Breast epithelium (tissue), 4 donors: ENCODE results near the gene PLA2G5. TPM values are rescaled to one million over a fixed set of nuclear protein-coding genes. Genes with fewer than 3 reads are reported as not detected.
"Not testable (repeated sequence)": the region's sequence is repeated elsewhere in the genome, so short reads cannot be mapped to it uniquely, and the experiment has no call there.

ENCODE experiments used
- DNase-seq, 2 donors: peaks; one replicate each; pipeline ENCODE4 v3.0.0-alpha.2; 2019; ENCODE audit warnings: low spot score in 2 of 2
- H3K27ac ChIP-seq, 2 donors: fragments of 200-600 bp; sonication (generic) in 1 of 2; one replicate each; pipeline ENCODE4 v1.5.1; 2016 to 2019; ENCODE audit warnings: mild to moderate bottlenecking in 1 of 2
- H3K27me3 ChIP-seq, 2 donors: fragments of 200-600 bp; sonication (generic) in 1 of 2; one replicate each; pipeline versions ENCODE4 v1.5.1 to v1.6.0; 2017 to 2019; ENCODE audit warnings: control low read depth in 1 of 2, mild to moderate bottlenecking in 1 of 2
- H3K36me3 ChIP-seq: fragments of 200-600 bp; one replicate; pipeline ENCODE4 v1.5.1; 2019
- H3K4me1 ChIP-seq, 2 donors: fragments of 200-600 bp; sonication (generic); one replicate each; pipeline ENCODE4 v1.5.1; 2016 to 2019; ENCODE audit warnings: control low read depth in 1 of 2
- H3K4me3 ChIP-seq, 3 donors: fragments of 200-600 bp; sonication (generic); 1 replicate in 2 of 3; 2 replicates in 1 of 3; pipeline ENCODE4 v1.5.1; 2016 to 2019; ENCODE audit warnings: mild to moderate bottlenecking in 3 of 3, moderate library complexity in 2 of 3
- H3K9me3 ChIP-seq, 2 donors: fragments of 200-600 bp; sonication (generic) in 1 of 2; one replicate each; pipeline ENCODE4 v1.5.1; 2016 to 2019; ENCODE audit warnings: control low read depth in 1 of 2
- CTCF ChIP-seq, 3 donors: fragments of 450-650 bp; IDR thresholded peaks; one replicate each; pipeline ENCODE4 v1.5.1; 2016 to 2017; ENCODE audit warnings: antibody characterized with exemption in 3 of 3, mild to moderate bottlenecking in 3 of 3, moderate library complexity in 3 of 3
- POLR2A ChIP-seq: fragments of 450-650 bp; IDR thresholded peaks from one replicate; pipeline ENCODE4 v1.6.1; 2016; ENCODE audit warnings: antibody characterized with exemption, mild to moderate bottlenecking, moderate library complexity
- POLR2AphosphoS5 ChIP-seq, 3 donors: sonication (generic); formaldehyde crosslinking; IDR thresholded peaks; one replicate each; pipeline ENCODE4 v1.6.1; 2017; ENCODE audit warnings: antibody characterized with exemption in 3 of 3
- intact Hi-C: fragments of 100-400 bp; cut with DNase I; formaldehyde crosslinking; loops from one replicate; pipeline ENCODE4 v1.15.1; 2023; ENCODE audit warnings: low total_unique reads
- total RNA-seq, 3 donors: library from RNA; depleted of rRNA; stranded (reverse); fragments of >200 nt; gene quantifications; one replicate each; pipeline ENCODE4 v1.1.0, GENCODE V29; 2016

The PLA2G5 gene
- total RNA-seq, result 1 to 10 TPM in 2 of 3 donors, under 1 TPM in 1; 0.88 to 9.4 (median 1.3) TPM

GRCh38 chr1:20069874-20070273 is at the start of gene PLA2G5:
PLA2G5 (plus strand) TSS chr1:20070194; CDS start chr1:20084831, 14,637 bp downstream.
- Histone ChIP-seq H3K4me3 (peak within 1 kb of the TSS in 2 of 3 donors; percentile 16 to 46), H3K27me3 (no peaks in the 10 kb centered on the region), H3K27ac (peak within 1 kb of the TSS in 1 of 2 donors; percentile 69), H3K9me3 (no peaks in the 10 kb centered on the region), H3K36me3 (no peaks in the 10 kb centered on the region), H3K4me1 (no peaks in the 10 kb centered on the region)
- intact Hi-C loops, result no loop called here
- DNase-seq, result no peak
- no peak for TF ChIP-seq POLR2AphosphoS5 (IDR thresholded peaks at IDR 0.05)
- no peak for TF ChIP-seq POLR2A
- TF ChIP-seq CTCF (IDR thresholded peaks at IDR 0.05), result no peak

- no peak for TF ChIP-seq CTCF (IDR thresholded peaks at IDR 0.05)
- no peak for TF ChIP-seq POLR2AphosphoS5 (IDR thresholded peaks at IDR 0.05)
- no peak for TF ChIP-seq POLR2A
- intact Hi-C loops, result no loop called here
- Histone ChIP-seq H3K36me3 (no peaks in the 10 kb centered on the region), H3K27me3 (no peaks in the 10 kb centered on the region), H3K4me1 (no peaks in the 10 kb centered on the region), H3K4me3 (no peak overlapping the region), H3K27ac (no peak overlapping the region), H3K9me3 (peaks cover 0 to 3% of the 10 kb centered on the region in 2 donors)
- DNase-seq, result no peak
Measured at GRCh38 chr1:20028125-20028524, 41.9 kb upstream of the PLA2G5 start.

- Histone ChIP-seq H3K36me3 (no peaks in the 10 kb centered on the region), H3K4me1 (no peaks in the 10 kb centered on the region), H3K4me3 (peak overlapping the region in 1 of 3 donors; percentile 1), H3K27ac (no peak overlapping the region), H3K27me3 (no peaks in the 10 kb centered on the region), H3K9me3 (peaks cover 0 to under 1% of the 10 kb centered on the region in 2 donors)
- DNase-seq, result no peak
- intact Hi-C loops, result no loop called here
- TF ChIP-seq CTCF (IDR thresholded peaks at IDR 0.05), result no peak
- no peak for TF ChIP-seq POLR2A
- TF ChIP-seq POLR2AphosphoS5 (IDR thresholded peaks at IDR 0.05), result no peak
Measured at GRCh38 chr1:20028726-20029125, 41.3 kb upstream of the PLA2G5 start.

GRCh38 chr1:20029178-20029912 is 40.6 kb upstream of the PLA2G5 start:
- H3K4me1 ChIP-seq, result no peaks in the 10 kb centered on the region
- H3K27ac ChIP-seq, result no peak overlapping the region
- no peaks in the 10 kb centered on the region for H3K36me3 ChIP-seq
- intact Hi-C loops, result no loop called here
- no peaks in the 10 kb centered on the region for H3K27me3 ChIP-seq
- no peak for DNase-seq
- no peaks in the 10 kb centered on the region for H3K9me3 ChIP-seq
- peak overlapping the region in 1 of 3 donors; percentile 1 for H3K4me3 ChIP-seq
- TF ChIP-seq POLR2AphosphoS5 (IDR thresholded peaks at IDR 0.05) (no peak), POLR2A (no peak), CTCF (IDR thresholded peaks at IDR 0.05) (no peak)

GRCh38 chr1:20030436-20031151 is 39.4 kb upstream of the PLA2G5 start:
- H3K4me3 ChIP-seq, intact Hi-C loops, H3K4me1 ChIP-seq: not testable (repeated sequence)

More at GRCh38 chr1:20030436-20031151, 39.4 kb upstream of the PLA2G5 start:
- not testable (repeated sequence) for H3K9me3 ChIP-seq, H3K27me3 ChIP-seq, H3K27ac ChIP-seq, DNase-seq, H3K36me3 ChIP-seq
